GM18951 (cell line): ENCODE results near the gene RABGAP1.
"Not testable (repeated sequence)": the region's sequence is repeated elsewhere in the genome, so short reads cannot be mapped to it uniquely, and the experiment has no call there.

Experiments used
- POLR2A ChIP-seq: IDR thresholded peaks from 4 replicates; pipeline ENCODE4 v1.6.1; 2011; ENCODE audit warnings: mild to moderate bottlenecking; ENCODE audit not compliant: insufficient read length, insufficient read depth; ENCODE audit errors: extremely low read depth
- in situ Hi-C: fragments of 300-500 bp; cut with MboI; formaldehyde crosslinking; loops from one replicate; pipeline ENCODE4 v1.12.0; 2022; ENCODE audit warnings: low sequenced_read_pairs, mixed read lengths, inconsistent platforms; ENCODE audit not compliant: unreplicated experiment

Gene RABGAP1

GRCh38 chr9:122940749-122941581 is at the start of gene RABGAP1:
Gene RABGAP1 (plus strand): TSS chr9:122941020. CDS start chr9:122957060, 16,040 bp downstream.
- peak; percentile 78 for TF ChIP-seq POLR2A
- in situ Hi-C loops, result no loop called here

GRCh38 chr9:122897969-122898368 is 42.9 kb upstream of the RABGAP1 start:
- TF ChIP-seq POLR2A, result no peak
- in situ Hi-C loops, result no loop called here

GRCh38 chr9:122900791-122901190 is 40.0 kb upstream of the RABGAP1 start:
- no peak for TF ChIP-seq POLR2A
- in situ Hi-C loops, result no loop called here

GRCh38 chr9:122904466-122904822 is 36.4 kb upstream of the RABGAP1 start:
- no peak for TF ChIP-seq POLR2A
- in situ Hi-C loops, result no loop called here

GRCh38 chr9:122904823-122905710 is 35.8 kb upstream of the RABGAP1 start, which contains the start of gene RC3H2:
Gene RC3H2 (minus strand): TSS chr9:122905359. CDS start chr9:122897509, 7,850 bp downstream.
- in situ Hi-C loops, result no loop called here
- TF ChIP-seq POLR2A, result peak; percentile 92

- in situ Hi-C loops, result not testable (repeated sequence)
Measured at GRCh38 chr9:122906122-122906521, 34.7 kb upstream of the RABGAP1 start.

GRCh38 chr9:122912671-122912963 is 28.2 kb upstream of the RABGAP1 start:
- no peak for TF ChIP-seq POLR2A
- in situ Hi-C loops, result no loop called here

- TF ChIP-seq POLR2A, result peak; percentile 67
- in situ Hi-C loops, result no loop called here
Measured at GRCh38 chr9:122912964-122913673, 27.7 kb upstream of the RABGAP1 start, which contains the start of gene ZBTB6. Gene ZBTB6 (minus strand): TSS chr9:122913323. CDS start chr9:122912072, 1,251 bp downstream.

- no peak for TF ChIP-seq POLR2A
- in situ Hi-C loops, result no loop called here
Measured at GRCh38 chr9:122918310-122918709, 22.5 kb upstream of the RABGAP1 start.

GRCh38 chr9:122922713-122923112 is 18.1 kb upstream of the RABGAP1 start:
- no peak for TF ChIP-seq POLR2A
- in situ Hi-C loops, result no loop called here

GRCh38 chr9:122923947-122924346 is 16.9 kb upstream of the RABGAP1 start:
- no peak for TF ChIP-seq POLR2A
- in situ Hi-C loops, result no loop called here

- TF ChIP-seq POLR2A, result no peak
- in situ Hi-C loops, result no loop called here
Measured at GRCh38 chr9:122929796-122930354, 10.9 kb upstream of the RABGAP1 start.
